ENCODE data around the gene MSH2. TPM values are rescaled to one million over a fixed set of nuclear protein-coding genes. Genes with fewer than 3 reads are reported as not detected.

MSH2 gene
- 61.2 and 63.3 TPM in 2 replicates for total RNA-seq
- long read RNA-seq, transcript MSH2-201 (16 exons, 3,307 nt) = major isoform, 266 of 420 reads
- long read RNA-seq, partial matches to known transcripts = 122 of 420 reads
- long read RNA-seq, other reads (novel, unspliced or antisense) = 31 of 420 reads

DNA sequence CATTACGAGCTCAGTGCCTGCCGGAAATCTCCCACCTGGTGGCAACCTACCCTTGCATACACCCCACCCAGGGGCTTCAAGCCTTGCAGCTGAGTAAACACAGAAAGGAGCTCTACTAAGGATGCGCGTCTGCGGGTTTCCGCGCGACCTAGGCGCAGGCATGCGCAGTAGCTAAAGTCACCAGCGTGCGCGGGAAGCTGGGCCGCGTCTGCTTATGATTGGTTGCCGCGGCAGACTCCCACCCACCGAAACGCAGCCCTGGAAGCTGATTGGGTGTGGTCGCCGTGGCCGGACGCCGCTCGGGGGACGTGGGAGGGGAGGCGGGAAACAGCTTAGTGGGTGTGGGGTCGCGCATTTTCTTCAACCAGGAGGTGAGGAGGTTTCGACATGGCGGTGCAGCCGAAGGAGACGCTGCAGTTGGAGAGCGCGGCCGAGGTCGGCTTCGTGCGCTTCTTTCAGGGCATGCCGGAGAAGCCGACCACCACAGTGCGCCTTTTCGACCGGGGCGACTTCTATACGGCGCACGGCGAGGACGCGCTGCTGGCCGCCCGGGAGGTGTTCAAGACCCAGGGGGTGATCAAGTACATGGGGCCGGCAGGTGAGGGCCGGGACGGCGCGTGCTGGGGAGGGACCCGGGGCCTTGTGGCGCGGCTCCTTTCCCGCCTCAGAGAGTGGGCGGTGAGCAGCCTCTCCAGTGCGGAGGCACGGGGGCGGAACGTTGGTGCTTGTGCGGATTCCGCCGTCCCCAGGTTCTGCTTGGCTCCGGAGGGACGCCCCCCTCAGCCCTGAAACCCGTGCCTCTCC is at the start of gene MSH2:
Gene MSH2, plus strand, starts transcription at position 352 of the 804 bp plus-strand sequence. Its CDS starts 36 bp downstream, at position 388.
- DNase-seq (ENCODE audit: low spot score, unreplicated experiment) = peak; percentile 81
- peaks cover 27% of the 10 kb centered on the region for H3K36me3 Mint-ChIP-seq (ENCODE audit: insufficient read depth)
- H3K27ac Mint-ChIP-seq = peak within 1 kb of the TSS; percentile 99
- peaks cover 10% of the 10 kb centered on the region for H3K4me1 Mint-ChIP-seq (ENCODE audit: low read depth)
- no peaks in the 10 kb centered on the region for H3K27me3 Mint-ChIP-seq
- peak within 1 kb of the TSS; percentile 97 for H3K4me3 Mint-ChIP-seq (ENCODE audit: low read depth)
- peaks cover 15% of the 10 kb centered on the region for H3K9me3 Mint-ChIP-seq (ENCODE audit: low read depth)
- TF ChIP-seq, protein P1, sequence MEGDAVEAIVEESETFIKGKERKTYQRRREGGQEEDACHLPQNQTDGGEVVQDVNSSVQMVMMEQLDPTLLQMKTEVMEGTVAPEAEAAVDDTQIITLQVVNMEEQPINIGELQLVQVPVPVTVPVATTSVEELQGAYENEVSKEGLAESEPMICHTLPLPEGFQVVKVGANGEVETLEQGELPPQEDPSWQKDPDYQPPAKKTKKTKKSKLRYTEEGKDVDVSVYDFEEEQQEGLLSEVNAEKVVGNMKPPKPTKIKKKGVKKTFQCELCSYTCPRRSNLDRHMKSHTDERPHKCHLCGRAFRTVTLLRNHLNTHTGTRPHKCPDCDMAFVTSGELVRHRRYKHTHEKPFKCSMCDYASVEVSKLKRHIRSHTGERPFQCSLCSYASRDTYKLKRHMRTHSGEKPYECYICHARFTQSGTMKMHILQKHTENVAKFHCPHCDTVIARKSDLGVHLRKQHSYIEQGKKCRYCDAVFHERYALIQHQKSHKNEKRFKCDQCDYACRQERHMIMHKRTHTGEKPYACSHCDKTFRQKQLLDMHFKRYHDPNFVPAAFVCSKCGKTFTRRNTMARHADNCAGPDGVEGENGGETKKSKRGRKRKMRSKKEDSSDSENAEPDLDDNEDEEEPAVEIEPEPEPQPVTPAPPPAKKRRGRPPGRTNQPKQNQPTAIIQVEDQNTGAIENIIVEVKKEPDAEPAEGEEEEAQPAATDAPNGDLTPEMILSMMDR (IDR thresholded peaks at IDR 0.05; ENCODE audit: unreplicated experiment) = peak; percentile 21

DNA sequence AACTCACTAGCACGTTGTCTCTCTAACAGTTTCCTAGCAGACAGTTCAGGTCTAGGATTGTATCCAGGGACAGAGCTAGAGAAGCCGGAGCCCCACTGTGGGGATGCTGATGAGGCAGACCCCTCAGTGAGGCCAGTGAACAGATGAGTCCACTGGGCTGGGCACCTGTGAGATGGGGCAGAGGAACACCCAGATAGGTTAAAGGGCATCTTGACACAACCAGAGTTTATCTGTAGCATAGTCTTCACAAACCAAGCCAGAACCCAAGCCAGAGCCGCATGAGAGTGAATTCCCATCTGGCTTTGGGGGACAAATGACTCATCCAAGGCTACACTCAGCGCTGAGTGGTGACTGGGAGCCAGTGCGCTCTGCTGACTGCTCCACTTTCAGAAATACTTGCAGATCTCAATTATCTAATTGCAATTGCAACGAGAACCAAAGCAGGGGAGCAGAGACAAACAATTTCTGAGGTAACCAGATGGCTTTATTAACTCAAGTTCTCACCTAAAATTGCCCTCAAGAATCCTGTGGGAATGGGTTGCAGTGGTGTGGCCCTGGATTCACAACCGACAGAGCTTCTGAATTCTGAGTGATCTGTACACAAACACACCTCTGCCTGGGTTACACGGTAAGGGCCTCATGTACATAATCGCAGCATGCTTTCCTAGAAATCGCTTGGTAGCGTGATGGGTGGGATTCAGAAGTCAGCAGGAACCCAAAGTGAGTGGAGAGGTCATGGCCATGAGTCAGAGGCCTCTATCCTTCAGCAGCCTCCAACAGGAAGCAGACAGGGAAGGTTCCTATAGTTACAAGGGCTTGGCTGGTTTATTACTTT is 48.7 kb upstream of the MSH2 start:
- no peak for DNase-seq (ENCODE audit: low spot score, unreplicated experiment)
- TF ChIP-seq, protein P1 (IDR thresholded peaks at IDR 0.05; ENCODE audit: unreplicated experiment) = no peak
- Mint-ChIP-seq H3K4me1 (ENCODE audit: low read depth) (peaks cover 17% of the 10 kb centered on the region), H3K27me3 (no peaks in the 10 kb centered on the region), H3K27ac (peak overlapping the region; percentile 62), H3K36me3 (ENCODE audit: insufficient read depth) (no peaks in the 10 kb centered on the region), H3K9me3 (ENCODE audit: low read depth) (no peaks in the 10 kb centered on the region), H3K4me3 (ENCODE audit: low read depth) (no peak overlapping the region)

DNA sequence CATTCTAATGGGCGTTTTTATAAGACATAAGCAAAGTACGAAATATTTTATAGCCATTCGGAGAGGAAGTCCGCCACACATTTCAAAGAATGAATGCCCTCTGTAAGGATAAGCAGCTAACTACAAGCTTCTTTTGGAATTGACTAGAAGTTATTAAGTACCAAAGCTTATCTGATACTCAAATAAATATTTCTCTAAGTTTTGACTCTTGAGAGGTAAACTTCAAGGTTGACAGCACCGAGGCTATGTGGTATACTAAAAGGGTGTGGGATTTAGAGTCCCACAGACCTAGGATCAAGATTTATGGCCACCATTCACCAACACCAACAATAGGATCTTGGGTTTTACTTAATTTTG is 48.1 kb upstream of the MSH2 start:
- peak overlapping the region; percentile 62 for H3K27ac Mint-ChIP-seq
- peaks cover 17% of the 10 kb centered on the region for H3K4me1 Mint-ChIP-seq (ENCODE audit: low read depth)
- no peak overlapping the region for H3K4me3 Mint-ChIP-seq (ENCODE audit: low read depth)
- H3K9me3 Mint-ChIP-seq (ENCODE audit: low read depth) = no peaks in the 10 kb centered on the region
- TF ChIP-seq, protein P1 (IDR thresholded peaks at IDR 0.05; ENCODE audit: unreplicated experiment) = no peak
- H3K36me3 Mint-ChIP-seq (ENCODE audit: insufficient read depth) = no peaks in the 10 kb centered on the region
- no peaks in the 10 kb centered on the region for H3K27me3 Mint-ChIP-seq
- no peak for DNase-seq (ENCODE audit: low spot score, unreplicated experiment)

DNA sequence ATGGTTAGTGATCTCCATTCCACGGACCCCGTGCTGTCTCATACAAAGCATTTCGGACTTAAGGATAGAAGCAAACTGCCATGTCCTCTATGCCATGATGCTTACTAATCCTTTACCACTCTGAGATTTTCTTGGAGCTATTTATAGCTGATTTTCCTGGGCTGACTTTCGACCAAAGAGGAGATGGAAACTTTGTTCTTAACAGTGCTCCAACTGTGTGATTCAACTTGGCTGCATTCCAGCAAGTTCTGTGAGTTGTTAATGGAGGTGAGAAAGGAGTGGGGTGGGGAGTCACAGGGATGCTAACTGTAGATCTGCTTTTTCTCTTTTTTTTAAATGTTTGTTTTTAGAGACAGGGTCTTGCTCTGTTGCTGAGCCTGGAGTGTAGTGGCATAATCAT is 45.5 kb upstream of the MSH2 start:
- Mint-ChIP-seq H3K27me3 (no peaks in the 10 kb centered on the region), H3K27ac (no peak overlapping the region), H3K4me1 (ENCODE audit: low read depth) (peaks cover 11% of the 10 kb centered on the region), H3K4me3 (ENCODE audit: low read depth) (no peak overlapping the region), H3K9me3 (ENCODE audit: low read depth) (no peaks in the 10 kb centered on the region), H3K36me3 (ENCODE audit: insufficient read depth) (no peaks in the 10 kb centered on the region)
- TF ChIP-seq, protein P1 (IDR thresholded peaks at IDR 0.05; ENCODE audit: unreplicated experiment) = no peak
- DNase-seq (ENCODE audit: low spot score, unreplicated experiment) = no peak

DNA sequence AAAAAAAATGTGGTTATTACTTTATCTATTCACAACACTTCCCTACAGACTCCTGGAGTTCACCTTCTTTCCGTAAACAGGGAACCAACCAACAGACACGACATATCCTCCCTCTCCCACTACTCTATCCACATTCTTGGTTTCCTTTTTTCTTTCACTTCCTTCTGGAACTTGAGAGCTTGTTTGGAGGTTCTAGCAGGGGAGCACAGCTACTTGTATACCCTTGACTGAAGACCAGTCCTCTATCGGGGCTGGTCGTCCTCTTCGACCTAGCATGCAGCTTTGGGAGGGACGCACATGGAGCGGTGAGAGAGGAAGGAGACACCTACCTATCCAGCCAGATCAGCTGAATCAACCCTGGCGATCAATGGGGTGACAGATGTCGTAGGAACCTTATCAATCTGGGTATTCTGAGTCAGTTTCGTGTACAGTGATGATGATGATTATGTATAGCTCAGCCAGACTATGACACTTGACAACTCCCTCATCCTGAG is 43.5 kb upstream of the MSH2 start:
- TF ChIP-seq, protein P1 (IDR thresholded peaks at IDR 0.05; ENCODE audit: unreplicated experiment) = no peak

More for the DNA sequence above, 43.5 kb upstream of the MSH2 start:
- H3K4me3 Mint-ChIP-seq (ENCODE audit: low read depth) = no peak overlapping the region
- H3K9me3 Mint-ChIP-seq (ENCODE audit: low read depth) = no peaks in the 10 kb centered on the region
- DNase-seq (ENCODE audit: low spot score, unreplicated experiment) = no peak
- no peaks in the 10 kb centered on the region for H3K36me3 Mint-ChIP-seq (ENCODE audit: insufficient read depth)
- H3K27ac Mint-ChIP-seq = no peak overlapping the region
- no peaks in the 10 kb centered on the region for H3K27me3 Mint-ChIP-seq
- H3K4me1 Mint-ChIP-seq (ENCODE audit: low read depth) = peaks cover 8% of the 10 kb centered on the region
